Fibroblast of pulmonary artery (primary cell): ENCODE data around the gene ZNF441.

ENCODE experiments used
- DNase-seq: peaks from one replicate; pipeline ENCODE4 v3.0.0-alpha.2; 2010; ENCODE audit warnings: low read depth
- H3K4me3 ChIP-seq: replicated peaks from 2 replicates; pipeline ENCODE4 v1.5.1; 2011; ENCODE audit warnings: low read depth, mild to moderate bottlenecking, control low read depth, low read length, moderate library complexity
- CTCF ChIP-seq: IDR thresholded peaks from 2 replicates; pipeline ENCODE4 v1.5.1; 2011; ENCODE audit warnings: mild to moderate bottlenecking, control low read depth, low read length, inconsistent platforms; ENCODE audit errors: missing control alignments

Gene ZNF441

GRCh38 chr19:11798391-11799330 lies 31.9 kb downstream of the ZNF441 start, which contains the start of gene ZNF491:
ZNF491 (plus strand) TSS chr19:11798523; CDS start chr19:11805954, 7,431 bp downstream.
- H3K4me3 ChIP-seq: peak within 1 kb of the TSS; percentile 69
- DNase-seq: peak; percentile 85
- TF ChIP-seq CTCF: no peak

DNA sequence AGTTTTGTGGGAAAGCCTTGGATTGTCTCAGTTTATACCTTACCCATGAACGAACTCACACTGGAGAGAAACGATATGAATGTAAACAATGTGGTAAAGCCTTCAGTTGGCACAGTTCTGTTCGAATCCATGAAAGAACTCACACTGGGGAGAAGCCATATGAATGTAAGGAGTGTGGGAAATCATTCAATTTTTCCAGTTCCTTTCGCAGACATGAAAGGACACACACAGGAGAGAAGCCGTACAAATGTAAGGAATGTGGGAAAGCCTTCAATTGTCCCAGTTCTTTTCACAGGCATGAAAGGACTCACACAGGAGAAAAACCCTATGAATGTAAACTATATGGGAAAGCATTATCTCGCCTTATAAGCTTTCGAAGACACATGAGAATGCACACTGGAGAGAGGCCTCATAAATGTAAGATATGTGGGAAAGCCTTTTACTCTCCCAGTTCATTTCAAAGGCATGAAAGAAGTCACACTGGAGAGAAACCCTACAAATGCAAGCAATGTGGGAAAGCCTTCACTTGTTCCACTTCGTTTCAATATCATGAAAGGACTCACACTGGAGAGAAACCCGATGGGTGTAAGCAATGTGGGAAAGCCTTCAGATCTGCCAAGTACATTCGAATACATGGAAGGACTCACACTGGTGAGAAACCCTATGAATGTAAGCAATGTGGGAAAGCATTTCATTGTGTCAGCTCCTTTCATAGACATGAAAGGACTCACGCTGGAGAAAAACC lies 39.7 kb downstream of the ZNF441 start:
- no peak for DNase-seq
- no peak for TF ChIP-seq CTCF
- H3K4me3 ChIP-seq: no peak overlapping the region

DNA sequence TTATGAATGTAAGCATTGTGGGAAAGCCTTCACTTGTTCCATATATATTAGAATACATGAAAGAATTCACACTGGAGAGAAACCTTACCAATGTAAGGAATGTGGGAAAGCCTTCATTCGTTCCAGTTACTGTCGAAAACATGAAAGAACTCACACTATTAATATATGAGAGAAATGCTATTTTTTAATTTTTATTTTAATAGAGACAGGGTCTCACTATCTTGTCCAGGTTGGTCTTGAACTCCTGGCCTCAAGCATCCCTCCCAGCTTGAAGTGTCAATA lies 40.2 kb downstream of the ZNF441 start:
- H3K4me3 ChIP-seq: no peak overlapping the region
- DNase-seq: no peak
- TF ChIP-seq CTCF: no peak

DNA sequence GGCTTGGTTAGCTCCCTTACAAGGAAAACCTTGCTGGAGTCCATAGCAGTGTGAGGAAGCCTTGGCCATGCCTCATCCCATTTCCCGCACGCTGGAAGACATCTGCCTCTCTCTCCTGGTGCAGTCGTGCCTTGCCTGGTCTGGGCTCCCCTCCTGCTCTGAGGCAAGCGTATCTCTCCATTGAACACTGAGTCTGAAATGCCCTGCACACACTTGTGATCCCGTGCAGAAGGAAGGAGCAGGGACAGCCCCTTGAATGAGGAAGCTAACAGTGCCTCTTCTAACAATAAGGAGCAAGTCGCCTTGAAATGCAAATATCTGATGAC lies 46.9 kb downstream of the ZNF441 start:
- DNase-seq: no peak
- peak overlapping the region; percentile 78 for H3K4me3 ChIP-seq
- no peak for TF ChIP-seq CTCF

GRCh38 chr19:11814029-11814699 lies 47.4 kb downstream of the ZNF441 start, which contains the start of gene ZNF440:
ZNF440 (plus strand) TSS chr19:11814273; CDS start chr19:11814448, 175 bp downstream.
- H3K4me3 ChIP-seq: peak within 1 kb of the TSS; percentile 78
- TF ChIP-seq CTCF: no peak
- DNase-seq: peak; percentile 93

GRCh38 chr19:11814700-11815035 lies 47.9 kb downstream of the ZNF441 start:
- peak overlapping the region; percentile 78 for H3K4me3 ChIP-seq
- TF ChIP-seq CTCF: no peak
- DNase-seq: peak; percentile 51
